MCF 10A (cell line): ENCODE measurements around the gene MTA3. TPM values are rescaled to one million over a fixed set of nuclear protein-coding genes. Genes with fewer than 3 reads are reported as not detected.
A peak's percentile ranks its signal among the peaks of the same experiment; 100 is the strongest.

Experiments
- Bru-seq: library from RNA; stranded (reverse); fragments of 400-500 nt; gene quantifications from one replicate; lab custom pipeline; 2021; lab: Mats Ljungman, UMichigan
- BruChase-seq, 2 experiments: library from RNA; stranded (reverse); fragments of 400-500 nt; gene quantifications; one replicate each; lab custom pipeline; 2021; lab: Mats Ljungman, UMichigan
- BruUV-seq: library from RNA; stranded (reverse); fragments of 400-500 nt; replicated peaks from 2 replicates; lab custom pipeline; 2021; lab: Mats Ljungman, UMichigan
- CTCF ChIA-PET: fragments of 300-600 bp; sonication (Branson Sonifier 250); formaldehyde crosslinking; extraction: SDS; loops from one replicate; lab custom pipeline; 2021; ENCODE audit warnings: antibody characterized with exemption, inconsistent platforms; lab: Yijun Ruan, JAX
- POLR2A ChIA-PET: fragments of 300-600, 350-650 bp; sonication (Branson Sonifier 250); formaldehyde crosslinking; extraction: SDS; loops from one replicate; lab custom pipeline; 2020; ENCODE audit warnings: antibody characterized with exemption, inconsistent platforms; lab: Yijun Ruan, JAX
- DNase-seq: peaks from one replicate; pipeline ENCODE4 v3.0.0-alpha.2; 2018; ENCODE audit not compliant: unreplicated experiment
- H3K27ac Mint-ChIP-seq: one replicate; pipeline ENCODE4 v1.8.0; 2022; ENCODE audit warnings: mild to moderate bottlenecking, low read depth, mixed read lengths; ENCODE audit not compliant: unreplicated experiment
- H3K27me3 Mint-ChIP-seq: one replicate; pipeline ENCODE4 v1.8.0; 2022; ENCODE audit warnings: mixed read lengths; ENCODE audit not compliant: insufficient read depth, unreplicated experiment
- H3K36me3 Mint-ChIP-seq: one replicate; pipeline ENCODE4 v1.8.0; 2022; ENCODE audit warnings: mild to moderate bottlenecking, moderate library complexity, mixed read lengths; ENCODE audit not compliant: insufficient read depth, unreplicated experiment
- H3K4me1 Mint-ChIP-seq: one replicate; pipeline ENCODE4 v1.8.0; 2022; ENCODE audit warnings: mixed read lengths; ENCODE audit not compliant: insufficient read depth, unreplicated experiment
- H3K4me3 Mint-ChIP-seq: one replicate; pipeline ENCODE4 v1.8.0; 2022; ENCODE audit warnings: mild to moderate bottlenecking, moderate library complexity, mixed read lengths; ENCODE audit not compliant: unreplicated experiment
- H3K9me3 Mint-ChIP-seq: one replicate; pipeline ENCODE4 v1.8.0; 2022; ENCODE audit warnings: mixed read lengths; ENCODE audit not compliant: unreplicated experiment
- intact Hi-C: fragments of 100-400 bp; cut with micrococcal nuclease; formaldehyde crosslinking; loops from 2 replicates; pipeline ENCODE4 v1.14.1; 2022
- long read RNA-seq: library from polyadenylated mRNA; stranded (forward); transcript quantifications from one replicate; pipeline ENCODE4 v2.0.0, GENCODE V29; 2022
- total RNA-seq: library from RNA; stranded (reverse); gene quantifications from 2 replicates; pipeline ENCODE4 v1.2.3, GENCODE V29; 2022
- TF ChIP-seq, protein P1 (sequence below): fragments of 200-600 bp; IDR thresholded peaks from one replicate; pipeline ENCODE4 v1.8.0; 2022; ENCODE audit warnings: antibody characterized with exemption, mild to moderate bottlenecking; ENCODE audit not compliant: unreplicated experiment

Gene MTA3
- total RNA-seq (41.4 and 43.8 TPM in 2 replicates), Bru-seq, nascent RNA (percentile 60 among the genes with signal in this experiment), BruChase-seq, experiment 1, labeled RNA remaining after a 6-hour chase (percentile 54 among the genes with signal in this experiment), BruChase-seq, experiment 2, labeled RNA remaining after a 2-hour chase (percentile 54 among the genes with signal in this experiment)
- long read RNA-seq, transcript MTA3-205 (14 exons, 2,202 nt), result major isoform, 28 of 71 reads
- long read RNA-seq, transcript MTA3-204 (14 exons, 2,041 nt), result minor isoform, 20 of 71 reads
- long read RNA-seq, partial matches to known transcripts, result 8 of 71 reads
- long read RNA-seq, other reads (novel, unspliced or antisense), result 14 of 71 reads

DNA sequence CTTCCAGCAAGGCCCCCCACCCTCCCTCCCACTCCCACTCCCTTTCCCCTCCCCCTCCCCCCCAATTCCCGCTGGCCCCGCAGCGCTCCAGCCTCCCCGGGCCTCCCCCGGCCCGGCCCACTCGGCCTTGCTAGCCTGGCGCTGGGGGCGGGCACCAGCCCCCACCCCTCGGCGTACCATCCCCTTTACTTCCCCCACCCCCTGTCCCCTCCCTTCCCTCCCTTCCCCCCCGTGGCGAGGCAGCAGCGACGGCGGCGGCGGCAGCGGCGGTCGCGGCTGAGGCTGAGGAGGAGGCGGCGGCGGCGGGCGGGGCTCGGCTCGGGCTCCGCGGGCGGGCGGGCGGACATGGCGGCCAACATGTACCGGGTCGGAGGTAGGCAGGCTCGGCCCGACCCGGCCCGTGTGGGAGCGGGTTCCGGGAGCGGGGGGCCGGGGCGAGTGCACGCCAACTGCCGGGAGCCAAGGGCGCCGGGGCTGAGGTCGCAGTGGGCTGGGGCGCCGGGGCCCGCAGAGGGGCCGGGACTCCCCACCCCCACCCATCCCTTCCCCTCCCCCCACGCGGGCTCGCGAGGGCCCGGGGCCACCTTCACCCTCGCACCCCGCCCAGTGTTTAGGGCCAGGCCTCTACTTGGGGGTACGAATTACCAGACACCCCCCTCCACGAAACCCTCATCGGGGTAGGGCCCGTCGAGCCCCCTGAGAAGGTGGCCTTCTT, at the start of gene MTA3:
Gene MTA3 (plus strand): TSS at position 232 of the 715 bp plus-strand sequence. CDS start 114 bp downstream, at position 346.
- intact Hi-C loops, result no loop called here
- ChIA-PET POLR2A (interaction anchor here (1.0 to 1.5 kb wide), 3 partner anchors 9 to 208 kb away, joined by 3 to 4 read pairs (median 4); partner anchors contain the start of gene COX7A2L), CTCF (no interaction called here)
- Mint-ChIP-seq H3K9me3 (no peaks in the 10 kb centered on the region), H3K36me3 (peaks cover 30% of the 10 kb centered on the region), H3K4me1 (peaks cover 22% of the 10 kb centered on the region), H3K27me3 (no peaks in the 10 kb centered on the region), H3K4me3 (peak within 1 kb of the TSS; percentile 86), H3K27ac (peak within 1 kb of the TSS; percentile 77)
- TF ChIP-seq, protein P1, sequence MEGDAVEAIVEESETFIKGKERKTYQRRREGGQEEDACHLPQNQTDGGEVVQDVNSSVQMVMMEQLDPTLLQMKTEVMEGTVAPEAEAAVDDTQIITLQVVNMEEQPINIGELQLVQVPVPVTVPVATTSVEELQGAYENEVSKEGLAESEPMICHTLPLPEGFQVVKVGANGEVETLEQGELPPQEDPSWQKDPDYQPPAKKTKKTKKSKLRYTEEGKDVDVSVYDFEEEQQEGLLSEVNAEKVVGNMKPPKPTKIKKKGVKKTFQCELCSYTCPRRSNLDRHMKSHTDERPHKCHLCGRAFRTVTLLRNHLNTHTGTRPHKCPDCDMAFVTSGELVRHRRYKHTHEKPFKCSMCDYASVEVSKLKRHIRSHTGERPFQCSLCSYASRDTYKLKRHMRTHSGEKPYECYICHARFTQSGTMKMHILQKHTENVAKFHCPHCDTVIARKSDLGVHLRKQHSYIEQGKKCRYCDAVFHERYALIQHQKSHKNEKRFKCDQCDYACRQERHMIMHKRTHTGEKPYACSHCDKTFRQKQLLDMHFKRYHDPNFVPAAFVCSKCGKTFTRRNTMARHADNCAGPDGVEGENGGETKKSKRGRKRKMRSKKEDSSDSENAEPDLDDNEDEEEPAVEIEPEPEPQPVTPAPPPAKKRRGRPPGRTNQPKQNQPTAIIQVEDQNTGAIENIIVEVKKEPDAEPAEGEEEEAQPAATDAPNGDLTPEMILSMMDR, result no peak
- BruUV-seq, result no TSS peak
- peak; percentile 33 for DNase-seq

DNA sequence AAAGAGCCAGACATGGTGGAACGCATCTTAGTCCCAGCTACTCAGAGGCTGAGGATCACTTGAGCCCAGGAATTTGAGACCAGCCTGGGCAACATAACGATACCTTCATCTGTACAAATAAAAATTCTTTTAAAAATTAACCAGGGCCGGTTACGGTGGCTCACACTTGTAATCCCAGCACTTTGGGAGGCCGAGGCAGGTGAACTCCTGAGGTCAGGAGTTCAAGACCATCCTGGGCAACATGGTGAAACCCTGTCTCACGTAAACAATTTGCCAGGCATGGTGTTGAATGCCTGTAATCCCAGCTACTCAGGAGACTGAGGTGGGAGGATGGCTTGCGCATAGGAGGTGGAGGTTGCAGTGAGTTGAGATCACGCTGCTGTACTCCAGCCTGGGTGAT, 48.8 kb upstream of the MTA3 start:
- TF ChIP-seq, protein P1, result no peak
- Mint-ChIP-seq H3K9me3 (no peaks in the 10 kb centered on the region), H3K27ac (no peak overlapping the region), H3K27me3 (no peaks in the 10 kb centered on the region), H3K36me3 (no peaks in the 10 kb centered on the region), H3K4me3 (no peak overlapping the region), H3K4me1 (no peaks in the 10 kb centered on the region)
- CTCF ChIA-PET, result no interaction called here
- intact Hi-C loops, result no loop called here
- DNase-seq, result no peak
- BruUV-seq, result no TSS peak
- POLR2A ChIA-PET, result no interaction called here

DNA sequence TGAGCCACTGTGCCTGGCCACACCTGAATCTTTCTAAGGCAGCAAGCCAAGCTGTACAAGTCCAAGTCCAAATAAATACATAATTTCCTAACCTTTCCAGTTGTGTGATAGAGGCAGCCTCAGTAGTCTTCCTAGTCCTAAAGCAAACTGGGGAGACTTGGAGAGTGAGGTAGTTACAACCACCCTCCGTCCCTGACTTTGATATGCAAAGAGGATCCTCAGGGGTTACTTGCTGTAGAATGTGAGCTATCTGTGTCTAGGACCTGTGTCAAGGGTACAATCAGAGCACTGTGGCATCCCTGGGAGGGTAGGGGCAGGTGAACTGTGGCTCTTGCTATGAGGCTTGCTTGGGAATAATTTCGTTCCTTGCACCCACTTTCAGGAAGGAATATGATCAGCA, 46.4 kb upstream of the MTA3 start:
- H3K4me3 Mint-ChIP-seq, result no peak overlapping the region
- H3K36me3 Mint-ChIP-seq, result no peaks in the 10 kb centered on the region
- CTCF ChIA-PET, result interaction anchor here (0.5 kb wide), 1 partner anchor 336 kb away, joined by 3 read pairs; no protein-coding TSS in a partner anchor
- H3K4me1 Mint-ChIP-seq, result no peaks in the 10 kb centered on the region
- no TSS peak for BruUV-seq
- DNase-seq, result no peak
- POLR2A ChIA-PET, result no interaction called here
- H3K27me3 Mint-ChIP-seq, result no peaks in the 10 kb centered on the region
- no peak overlapping the region for H3K27ac Mint-ChIP-seq
- TF ChIP-seq, protein P1, result no peak
- H3K9me3 Mint-ChIP-seq, result no peaks in the 10 kb centered on the region
- intact Hi-C loops, result no loop called here

DNA sequence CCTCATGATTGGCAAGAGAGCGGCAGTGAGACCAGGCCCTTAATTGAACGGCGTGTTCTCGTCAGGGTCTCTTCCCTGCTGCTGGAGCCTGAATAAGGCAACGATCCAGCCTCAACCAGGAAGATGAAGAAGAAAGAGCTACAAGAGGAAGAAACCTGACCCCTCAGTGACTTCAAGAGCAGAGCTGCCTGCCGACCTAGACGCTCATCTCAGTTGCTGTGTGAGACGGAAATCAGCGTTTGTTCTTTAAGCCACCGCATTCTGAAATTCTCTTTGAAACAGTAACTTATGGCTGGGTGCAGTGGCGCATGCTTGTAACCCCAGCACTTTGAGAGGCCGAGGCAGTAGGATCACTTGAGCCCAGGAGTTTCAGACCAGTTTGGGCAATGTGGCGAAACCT, 45.1 kb upstream of the MTA3 start:
- CTCF ChIA-PET, result interaction anchor here (1.1 kb wide), 1 partner anchor 12 kb away, joined by 3 read pairs; no protein-coding TSS in a partner anchor
- no peaks in the 10 kb centered on the region for H3K4me1 Mint-ChIP-seq
- no peaks in the 10 kb centered on the region for H3K9me3 Mint-ChIP-seq
- no peak overlapping the region for H3K27ac Mint-ChIP-seq
- H3K36me3 Mint-ChIP-seq, result no peaks in the 10 kb centered on the region
- POLR2A ChIA-PET, result no interaction called here
- intact Hi-C loops, result no loop called here
- TF ChIP-seq, protein P1, result no peak
- H3K27me3 Mint-ChIP-seq, result no peaks in the 10 kb centered on the region
- no peak overlapping the region for H3K4me3 Mint-ChIP-seq
- BruUV-seq, result no TSS peak
- no peak for DNase-seq
